Brain microvascular endothelial cell (primary cell): ENCODE data around the gene PUS10.

Experiments
- DNase-seq: peaks from one replicate; pipeline ENCODE4 v3.0.0-alpha.2; 2020
- H3K27ac ChIP-seq: fragments of 250-450 bp; sonication (Bioruptor Pico); 2 replicates; pipeline ENCODE4 v1.5.1; 2020; ENCODE audit warnings: mild to moderate bottlenecking, moderate library complexity
- H3K27me3 ChIP-seq: fragments of 250-450 bp; sonication (Bioruptor Pico); replicated peaks from 2 replicates; pipeline ENCODE4 v1.5.1; 2020; ENCODE audit warnings: mild to moderate bottlenecking
- H3K36me3 ChIP-seq: fragments of 250-450 bp; sonication (Bioruptor Pico); replicated peaks from 2 replicates; pipeline ENCODE4 v1.5.1; 2020; ENCODE audit warnings: mild to moderate bottlenecking
- H3K4me3 ChIP-seq: 2 replicates; pipeline ENCODE4 v1.5.1; 2011; ENCODE audit warnings: low read depth, mild to moderate bottlenecking, control low read depth, low read length, moderate library complexity
- CTCF ChIP-seq: IDR thresholded peaks from 2 replicates; pipeline ENCODE4 v1.5.1; 2011; ENCODE audit warnings: low read depth, mild to moderate bottlenecking, moderate library complexity, low read length, control low read depth, inconsistent platforms; ENCODE audit errors: missing control alignments
- in situ Hi-C: cut with HindIII; loops from 2 replicates; pipeline ENCODE4 v1.10.0; 2017; ENCODE audit warnings: low sequenced_read_pairs, low pct_ligation_motif_present

The PUS10 gene

GRCh38 chr2:60972889-60973656 lies 45.0 kb downstream of the PUS10 start:
- no peak overlapping the region for H3K27ac ChIP-seq
- TF ChIP-seq CTCF: no peak

GRCh38 chr2:60966507-60967405 lies 51.3 kb downstream of the PUS10 start:
- no peak for TF ChIP-seq CTCF
- no peak overlapping the region for H3K27ac ChIP-seq
- in situ Hi-C loops: no loop called here
- DNase-seq: no peak
- no peaks in the 10 kb centered on the region for H3K36me3 ChIP-seq
- no peak overlapping the region for H3K4me3 ChIP-seq
- H3K27me3 ChIP-seq: no peaks in the 10 kb centered on the region

More at GRCh38 chr2:60972889-60973656, 45.0 kb downstream of the PUS10 start:
- Histone ChIP-seq H3K36me3 (no peaks in the 10 kb centered on the region), H3K4me3 (no peak overlapping the region), H3K27me3 (no peaks in the 10 kb centered on the region)
- DNase-seq: no peak
- in situ Hi-C loops: no loop called here

- no peak overlapping the region for H3K4me3 ChIP-seq
- no peak for TF ChIP-seq CTCF
- no peaks in the 10 kb centered on the region for H3K36me3 ChIP-seq
- DNase-seq: no peak
- no peaks in the 10 kb centered on the region for H3K27me3 ChIP-seq
- in situ Hi-C loops: no loop called here
- no peak overlapping the region for H3K27ac ChIP-seq
Observed at GRCh38 chr2:60965499-60965785, 52.6 kb downstream of the PUS10 start.

GRCh38 chr2:60964651-60965498 lies 53.2 kb downstream of the PUS10 start:
- no peak overlapping the region for H3K27ac ChIP-seq
- no peak for DNase-seq
- H3K4me3 ChIP-seq: no peak overlapping the region
- TF ChIP-seq CTCF: no peak
- no peaks in the 10 kb centered on the region for H3K36me3 ChIP-seq
- H3K27me3 ChIP-seq: no peaks in the 10 kb centered on the region
- in situ Hi-C loops: no loop called here

- in situ Hi-C loops: no loop called here
- no peaks in the 10 kb centered on the region for H3K36me3 ChIP-seq
Observed at GRCh38 chr2:60963190-60963589, 54.9 kb downstream of the PUS10 start.

More at GRCh38 chr2:60963190-60963589, 54.9 kb downstream of the PUS10 start:
- Histone ChIP-seq H3K27ac (no peak overlapping the region), H3K27me3 (no peaks in the 10 kb centered on the region), H3K4me3 (no peak overlapping the region)
- no peak for DNase-seq
- no peak for TF ChIP-seq CTCF
